ENCODE data around the gene CLASP2.

CLASP2 gene

GRCh38 chr3:33658991-33659848 lies 58.8 kb downstream of the CLASP2 start:
- ATAC-seq (ENCODE audit: insufficient read depth, low read depth): peak; percentile 89
- Histone ChIP-seq H2AFZ (ENCODE audit: low read depth, low read length) (no peak overlapping the region), H3K4me2 (ENCODE audit: insufficient read depth, low read length) (peak overlapping the region; percentile 32; the same call in 1 of the 2 replicates), H3K36me3 (ENCODE audit: insufficient read depth, low read length) (no peaks in the 10 kb centered on the region; the same call in 1 of the 2 replicates), H4K20me1 (ENCODE audit: insufficient read depth, low read length) (no peaks in the 10 kb centered on the region), H3K4me3 (ENCODE audit: low read depth in 1 of 2, low read length in 2 of 2) (peak overlapping the region in 1 of 2 experiments; percentile 16; a peak in 1 of 4 replicates), H3K9me3 (ENCODE audit: insufficient read depth, low read length, severe bottlenecking) (no peaks in the 10 kb centered on the region), H3K4me1 (ENCODE audit: insufficient read depth, low read length) (no peaks in the 10 kb centered on the region; the same call in 1 of the 2 replicates), H3K27ac (ENCODE audit: low read length) (no peak overlapping the region), H3K9ac (ENCODE audit: low read depth, low read length) (no peak overlapping the region), H3K79me2 (ENCODE audit: insufficient read depth, low read length) (peaks cover 8% of the 10 kb centered on the region; the same call in 1 of the 2 replicates), H3K27me3 (ENCODE audit: insufficient read depth, low read length, poor library complexity) (no peaks in the 10 kb centered on the region)
- DNase-seq: peak; percentile 59
- TF ChIP-seq CTCF (IDR thresholded peaks at IDR 0.05; ENCODE audit: borderline replicate concordance, extremely low read depth, low read length, poor library complexity, severe bottlenecking) (no peak), EZH2 (IDR thresholded peaks at IDR 0.05; ENCODE audit: borderline replicate concordance, low read depth, low read length, severe bottlenecking) (no peak)

- Histone ChIP-seq H3K79me2 (ENCODE audit: insufficient read depth, low read length) (peaks cover 8% of the 10 kb centered on the region; the same call in 1 of the 2 replicates), H3K9ac (ENCODE audit: low read depth, low read length) (no peak overlapping the region), H3K27ac (ENCODE audit: low read length) (no peak overlapping the region), H3K4me2 (ENCODE audit: insufficient read depth, low read length) (peak overlapping the region; percentile 32; the same call in 1 of the 2 replicates), H3K4me1 (ENCODE audit: insufficient read depth, low read length) (no peaks in the 10 kb centered on the region; the same call in 1 of the 2 replicates), H3K36me3 (ENCODE audit: insufficient read depth, low read length) (no peaks in the 10 kb centered on the region; the same call in 1 of the 2 replicates), H3K9me3 (ENCODE audit: insufficient read depth, low read length, severe bottlenecking) (no peaks in the 10 kb centered on the region), H4K20me1 (ENCODE audit: insufficient read depth, low read length) (no peaks in the 10 kb centered on the region), H2AFZ (ENCODE audit: low read depth, low read length) (no peak overlapping the region), H3K27me3 (ENCODE audit: insufficient read depth, low read length, poor library complexity) (no peaks in the 10 kb centered on the region), H3K4me3 (ENCODE audit: low read depth in 1 of 2, low read length in 2 of 2) (no peak overlapping the region)
- no peak for TF ChIP-seq EZH2 (IDR thresholded peaks at IDR 0.05; ENCODE audit: borderline replicate concordance, low read depth, low read length, severe bottlenecking)
- no peak for TF ChIP-seq CTCF (IDR thresholded peaks at IDR 0.05; ENCODE audit: borderline replicate concordance, extremely low read depth, low read length, poor library complexity, severe bottlenecking)
- no peak; the same call in 2 of the 3 replicates for ATAC-seq (ENCODE audit: insufficient read depth, low read depth)
- DNase-seq: no peak
Measured at GRCh38 chr3:33658621-33658990, 59.4 kb downstream of the CLASP2 start.

GRCh38 chr3:33658039-33658438 lies 60.0 kb downstream of the CLASP2 start:
- Histone ChIP-seq H3K27me3 (ENCODE audit: insufficient read depth, low read length, poor library complexity) (no peaks in the 10 kb centered on the region), H3K4me3 (ENCODE audit: low read depth in 1 of 2, low read length in 2 of 2) (no peak overlapping the region), H3K79me2 (ENCODE audit: insufficient read depth, low read length) (peaks cover 11% of the 10 kb centered on the region; the same call in 1 of the 2 replicates), H4K20me1 (ENCODE audit: insufficient read depth, low read length) (no peaks in the 10 kb centered on the region), H3K27ac (ENCODE audit: low read length) (no peak overlapping the region), H3K9me3 (ENCODE audit: insufficient read depth, low read length, severe bottlenecking) (no peaks in the 10 kb centered on the region), H3K4me2 (ENCODE audit: insufficient read depth, low read length) (no peak overlapping the region), H3K36me3 (ENCODE audit: insufficient read depth, low read length) (no peaks in the 10 kb centered on the region; the same call in 1 of the 2 replicates), H2AFZ (ENCODE audit: low read depth, low read length) (no peak overlapping the region), H3K4me1 (ENCODE audit: insufficient read depth, low read length) (no peaks in the 10 kb centered on the region; the same call in 1 of the 2 replicates), H3K9ac (ENCODE audit: low read depth, low read length) (no peak overlapping the region)
- no peak for ATAC-seq (ENCODE audit: insufficient read depth, low read depth)
- TF ChIP-seq CTCF (IDR thresholded peaks at IDR 0.05; ENCODE audit: borderline replicate concordance, extremely low read depth, low read length, poor library complexity, severe bottlenecking) (no peak), EZH2 (IDR thresholded peaks at IDR 0.05; ENCODE audit: borderline replicate concordance, low read depth, low read length, severe bottlenecking) (no peak)
- no peak for DNase-seq

All from DND-41 (cell line).